C4-2B (cell line): ENCODE results near the gene DDX3X.

Experiments
- H3K27ac ChIP-seq: fragments of 450-650 bp; 2 replicates; pipeline ENCODE4 v1.5.1; 2017
- ZFX ChIP-seq: fragments of 450-650 bp; IDR thresholded peaks from 2 replicates; pipeline ENCODE4 v1.6.1; 2017
- TF ChIP-seq, protein P1 (sequence below): fragments of 450-650 bp; conservative IDR thresholded peaks from 2 replicates; pipeline ENCODE4 v1.5.1; 2017; ENCODE audit warnings: mild to moderate bottlenecking

Gene DDX3X

GRCh38 chrX:41373989-41374606 lies 40.1 kb downstream of the DDX3X start:
- no peak for TF ChIP-seq ZFX
- TF ChIP-seq, protein P1, sequence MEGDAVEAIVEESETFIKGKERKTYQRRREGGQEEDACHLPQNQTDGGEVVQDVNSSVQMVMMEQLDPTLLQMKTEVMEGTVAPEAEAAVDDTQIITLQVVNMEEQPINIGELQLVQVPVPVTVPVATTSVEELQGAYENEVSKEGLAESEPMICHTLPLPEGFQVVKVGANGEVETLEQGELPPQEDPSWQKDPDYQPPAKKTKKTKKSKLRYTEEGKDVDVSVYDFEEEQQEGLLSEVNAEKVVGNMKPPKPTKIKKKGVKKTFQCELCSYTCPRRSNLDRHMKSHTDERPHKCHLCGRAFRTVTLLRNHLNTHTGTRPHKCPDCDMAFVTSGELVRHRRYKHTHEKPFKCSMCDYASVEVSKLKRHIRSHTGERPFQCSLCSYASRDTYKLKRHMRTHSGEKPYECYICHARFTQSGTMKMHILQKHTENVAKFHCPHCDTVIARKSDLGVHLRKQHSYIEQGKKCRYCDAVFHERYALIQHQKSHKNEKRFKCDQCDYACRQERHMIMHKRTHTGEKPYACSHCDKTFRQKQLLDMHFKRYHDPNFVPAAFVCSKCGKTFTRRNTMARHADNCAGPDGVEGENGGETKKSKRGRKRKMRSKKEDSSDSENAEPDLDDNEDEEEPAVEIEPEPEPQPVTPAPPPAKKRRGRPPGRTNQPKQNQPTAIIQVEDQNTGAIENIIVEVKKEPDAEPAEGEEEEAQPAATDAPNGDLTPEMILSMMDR: no peak

DNA sequence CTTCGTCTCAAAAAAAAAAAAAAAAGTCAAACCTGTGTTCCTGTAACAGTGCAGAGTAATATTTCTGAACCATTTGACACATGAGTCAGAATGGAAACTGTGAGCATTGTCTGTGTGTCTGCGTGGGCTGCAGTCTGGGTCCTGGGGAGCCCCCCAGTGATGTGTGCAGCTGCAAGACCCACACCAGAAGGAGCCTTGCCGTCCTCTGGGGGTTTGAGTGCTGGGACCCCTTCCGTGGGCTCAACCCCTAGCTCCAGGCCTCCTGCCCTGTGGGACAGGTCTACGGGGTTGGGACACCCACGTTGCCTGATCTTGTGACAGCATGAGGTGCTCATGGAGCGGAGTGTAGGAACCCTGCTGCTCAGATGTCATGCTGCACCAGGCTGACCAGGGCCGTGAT lies 43.7 kb downstream of the DDX3X start:
- TF ChIP-seq, protein P1: no peak
- TF ChIP-seq ZFX: no peak
- no peak overlapping the region for H3K27ac ChIP-seq

More at GRCh38 chrX:41373989-41374606, 40.1 kb downstream of the DDX3X start:
- H3K27ac ChIP-seq: no peak overlapping the region

DNA sequence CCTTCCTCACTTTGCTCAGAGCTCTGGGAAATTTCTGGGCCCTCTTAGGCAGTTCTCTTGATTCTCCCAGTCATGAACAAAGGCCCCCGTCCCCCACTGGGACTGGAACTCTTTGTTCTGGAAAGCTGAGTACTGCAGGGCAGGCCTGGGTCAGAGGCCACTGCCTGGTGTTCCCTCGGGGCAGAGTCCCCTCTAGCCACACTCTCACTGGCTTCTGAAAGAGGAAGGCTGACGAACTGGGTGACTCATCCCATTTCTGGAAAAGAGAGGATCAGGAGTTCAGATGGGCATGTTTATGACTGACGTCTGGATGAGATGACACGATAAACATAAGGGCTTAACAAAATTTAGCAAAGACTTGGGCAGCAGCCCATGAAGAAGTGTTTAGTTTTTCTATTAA lies 47.7 kb downstream of the DDX3X start:
- no peak for TF ChIP-seq ZFX
- TF ChIP-seq, protein P1: no peak
- no peak overlapping the region for H3K27ac ChIP-seq

DNA sequence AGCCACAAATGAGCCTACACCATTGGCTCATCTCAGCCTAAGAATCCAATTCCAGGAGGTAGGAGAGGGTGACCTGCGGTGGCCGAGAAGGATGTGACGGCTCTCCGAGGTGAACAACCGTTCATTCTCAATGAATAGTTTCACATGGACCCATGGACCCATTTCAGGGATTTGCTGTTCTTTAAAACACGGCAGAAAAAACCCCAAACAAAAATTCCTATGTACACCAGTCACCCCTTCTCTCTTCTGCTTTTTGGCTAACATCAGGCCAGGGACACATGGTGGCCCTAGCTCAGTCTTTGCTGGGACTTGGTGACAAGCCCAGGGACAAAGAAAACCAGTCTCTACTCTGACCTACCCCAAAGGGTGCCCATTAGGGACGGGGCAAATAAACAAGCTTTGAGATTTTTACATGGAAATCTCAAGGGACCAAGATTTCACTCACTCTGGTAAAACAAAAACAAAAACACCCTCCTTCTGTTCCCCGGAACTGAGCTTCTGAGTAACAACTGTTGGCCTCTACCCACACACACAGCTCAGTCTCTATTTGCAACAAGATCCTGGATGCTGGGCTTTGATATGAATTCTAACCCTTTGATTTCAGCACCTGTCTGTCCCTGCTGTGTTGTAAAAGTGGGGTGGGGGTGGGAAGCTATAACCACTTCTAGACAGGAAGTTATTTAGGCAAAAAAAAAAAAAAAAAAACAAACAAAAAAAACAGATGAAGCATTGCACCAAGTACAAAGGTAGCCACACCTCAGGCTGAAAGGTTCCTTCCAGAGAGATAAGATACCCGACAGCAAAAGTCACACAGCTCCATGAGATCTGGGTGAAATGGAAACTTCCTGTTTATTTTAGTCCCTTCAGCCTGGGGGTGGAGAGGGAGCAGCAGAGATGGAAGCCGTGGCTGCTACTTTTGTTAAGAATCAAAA lies 49.0 kb downstream of the DDX3X start:
- no peak overlapping the region for H3K27ac ChIP-seq
- TF ChIP-seq ZFX: no peak
- TF ChIP-seq, protein P1: no peak

GRCh38 chrX:41384051-41384705 lies 50.2 kb downstream of the DDX3X start:
- no peak overlapping the region for H3K27ac ChIP-seq

DNA sequence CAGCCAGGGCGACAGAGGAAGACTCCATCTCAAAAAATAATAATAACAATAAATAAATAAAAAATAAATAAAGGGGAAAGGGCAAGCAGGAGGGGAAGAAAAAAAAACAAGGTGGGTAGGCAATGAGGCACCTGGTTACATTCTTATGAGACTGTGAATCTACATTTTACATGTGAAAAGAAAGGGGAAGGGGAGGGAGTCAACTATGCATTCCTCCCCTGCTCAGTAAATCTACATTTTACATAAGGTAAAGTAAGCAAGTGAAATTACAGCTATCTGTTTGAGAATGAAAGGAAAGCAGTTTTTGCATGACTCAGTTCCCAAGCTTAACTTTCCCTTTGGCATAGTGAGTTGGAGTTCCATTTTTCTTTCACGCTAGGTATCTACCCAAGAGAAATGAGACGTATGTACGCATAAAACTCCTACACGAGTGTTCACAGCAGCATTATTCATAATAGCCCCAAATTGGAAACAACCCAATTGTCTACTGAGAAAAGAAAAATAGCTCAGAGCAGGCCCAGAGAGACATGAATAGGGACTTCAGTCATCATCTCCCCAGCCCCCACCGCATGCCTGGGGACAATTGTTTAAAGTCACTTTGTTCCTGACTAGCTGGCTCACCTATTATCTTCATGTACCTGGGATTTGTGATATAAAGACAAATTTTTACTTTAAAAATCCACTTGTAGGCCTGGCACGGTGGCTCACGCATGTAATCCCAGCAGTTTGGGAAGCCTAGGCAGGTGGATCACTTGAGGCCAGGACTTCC lies 52.4 kb downstream of the DDX3X start:
- no peak for TF ChIP-seq ZFX
- TF ChIP-seq, protein P1: no peak
- no peak overlapping the region for H3K27ac ChIP-seq

More at GRCh38 chrX:41384051-41384705, 50.2 kb downstream of the DDX3X start:
- TF ChIP-seq, protein P1: no peak
- no peak for TF ChIP-seq ZFX
